Right lobe of liver (tissue), 6 donors: Measurements from ENCODE around the gene PPEF1. TPM values are rescaled to one million over a fixed set of nuclear protein-coding genes. Genes with fewer than 3 reads are reported as not detected.

Experiments used
- ATAC-seq, 4 donors: fragments of 200-7000 bp; cut with Tn5 transposase; one replicate each; pipeline ENCODE4 v1.9.1; 2020; ENCODE audit warnings: mild to moderate bottlenecking in 4 of 4, moderate library complexity in 4 of 4
- DNase-seq, 3 donors: peaks; one replicate each; pipeline ENCODE4 v3.0.0-alpha.2; 2020
- H3K27ac ChIP-seq, 3 donors: fragments of 200-600 bp; one replicate each; pipeline ENCODE4 v1.8.0; 2022
- H3K27me3 ChIP-seq, 2 donors: fragments of 200-600 bp; one replicate each; pipeline ENCODE4 v1.8.0; 2022
- H3K36me3 ChIP-seq, 4 donors: fragments of 200-600 bp; sonication (generic) in 1 of 4; one replicate each; pipeline versions ENCODE4 v1.5.1 to v1.8.0; 2017 to 2022; ENCODE audit warnings: control low read depth in 1 of 4
- H3K4me1 ChIP-seq, 4 donors: fragments of 200-600 bp; sonication (generic) in 1 of 4; one replicate each; pipeline versions ENCODE4 v1.5.1 to v1.8.0; 2017 to 2022; ENCODE audit warnings: control low read depth in 1 of 4
- H3K4me3 ChIP-seq, 3 donors: fragments of 200-600 bp; one replicate each; pipeline ENCODE4 v1.8.0; 2022
- H3K9me3 ChIP-seq, 4 donors: fragments of 200-600 bp; sonication (generic) in 1 of 4; one replicate each; pipeline versions ENCODE4 v1.5.1 to v1.8.0; 2017 to 2022; ENCODE audit warnings: control low read depth in 1 of 4
- CTCF ChIP-seq, 4 donors: fragments of 200-600 bp in 3 of 4; fragments of 450-650 bp in 1 of 4; IDR thresholded peaks; one replicate each; pipeline versions ENCODE4 v1.5.1 to v1.8.0; 2016 to 2022; ENCODE audit warnings: antibody characterized with exemption in 4 of 4, mild to moderate bottlenecking in 2 of 4
- POLR2A ChIP-seq: fragments of 450-650 bp; IDR thresholded peaks from one replicate; pipeline ENCODE4 v1.6.1; 2017; ENCODE audit warnings: antibody characterized with exemption, mild to moderate bottlenecking
- WGBS: methylation state at CpG from one replicate; pipeline ENCODE4 v1.1.6; 2018; ENCODE audit warnings: low coverage, low lambda C conversion rate; ENCODE audit not compliant: insufficient coverage; ENCODE audit errors: missing lambda C conversion rate; 5-methylcytosine and 5-hydroxymethylcytosine counted together
- intact Hi-C, 2 donors: fragments of 100-400 bp; cut with DNase I; formaldehyde crosslinking; loops; one replicate each; pipeline versions ENCODE4 v1.11.2 to v1.14.1; 2022
- total RNA-seq, 6 experiments: library from RNA; depleted of rRNA in 2 of 6; stranded (reverse); fragments of >200 nt in 2 of 6; fragmentation: NEBNext Ultra II Directional in 3 of 6; extraction: Animal tissue kit (Norgen Biotek cat#: 25700) in 3 of 6; gene quantifications; one replicate each; pipeline versions ENCODE4 v1.1.0 to v1.2.4, GENCODE V29; 2016 to 2023
- donor health status: DM: no; HTN: yes; CAD: no.
- donor health status: DM: no; HTN: no; CAD: no.
- donor health status: DM: no; HTN: no; CAD: no.
- donor health status: DM: no; HTN: yes; CAD: no.
- donor health status: DM: no; HTN: yes; CAD: no.

PPEF1 gene
- total RNA-seq, 6 experiments from 2014 or later, result not detected

- H3K9me3 ChIP-seq, result no peaks in the 10 kb centered on the region
- ATAC-seq (no peak), DNase-seq (no peak)
- no peak overlapping the region for H3K27ac ChIP-seq
- no peak overlapping the region for H3K4me3 ChIP-seq
- intact Hi-C loops, result no loop called here
- no peaks in the 10 kb centered on the region for H3K4me1 ChIP-seq
- WGBS, result 38% methylated on average over 1 of the region's 1 CpG
- TF ChIP-seq CTCF (IDR thresholded peaks at IDR 0.05) (no peak), POLR2A (no peak)
- H3K27me3 ChIP-seq, result no peaks in the 10 kb centered on the region
- no peaks in the 10 kb centered on the region for H3K36me3 ChIP-seq
Observed at GRCh38 chrX:18769364-18769763, 61.9 kb downstream of the PPEF1 start.

GRCh38 chrX:18769812-18770573 is 62.5 kb downstream of the PPEF1 start:
- no peaks in the 10 kb centered on the region for H3K4me1 ChIP-seq
- WGBS, result 36% methylated on average over 7 of the region's 7 CpGs
- intact Hi-C loops, result no loop called here
- no peak overlapping the region for H3K4me3 ChIP-seq
- no peak for TF ChIP-seq POLR2A
- TF ChIP-seq CTCF (IDR thresholded peaks at IDR 0.05), result peak in 1 of 4 donors; percentile 4
- no peaks in the 10 kb centered on the region for H3K27me3 ChIP-seq
- H3K27ac ChIP-seq, result no peak overlapping the region
- ATAC-seq, result no peak
- no peaks in the 10 kb centered on the region for H3K36me3 ChIP-seq
- H3K9me3 ChIP-seq, result no peaks in the 10 kb centered on the region
- DNase-seq, result no peak

GRCh38 chrX:18789916-18790315 is 82.5 kb downstream of the PPEF1 start:
- Histone ChIP-seq H3K4me1 (no peaks in the 10 kb centered on the region), H3K4me3 (no peak overlapping the region), H3K36me3 (no peaks in the 10 kb centered on the region), H3K27me3 (no peaks in the 10 kb centered on the region), H3K9me3 (no peaks in the 10 kb centered on the region), H3K27ac (no peak overlapping the region)
- DNase-seq, result no peak
- no peak for ATAC-seq
- intact Hi-C loops, result no loop called here
- no peak for TF ChIP-seq CTCF (IDR thresholded peaks at IDR 0.05)
- no peak for TF ChIP-seq POLR2A
- 25% methylated on average over 1 of the region's 1 CpG for WGBS

DNA sequence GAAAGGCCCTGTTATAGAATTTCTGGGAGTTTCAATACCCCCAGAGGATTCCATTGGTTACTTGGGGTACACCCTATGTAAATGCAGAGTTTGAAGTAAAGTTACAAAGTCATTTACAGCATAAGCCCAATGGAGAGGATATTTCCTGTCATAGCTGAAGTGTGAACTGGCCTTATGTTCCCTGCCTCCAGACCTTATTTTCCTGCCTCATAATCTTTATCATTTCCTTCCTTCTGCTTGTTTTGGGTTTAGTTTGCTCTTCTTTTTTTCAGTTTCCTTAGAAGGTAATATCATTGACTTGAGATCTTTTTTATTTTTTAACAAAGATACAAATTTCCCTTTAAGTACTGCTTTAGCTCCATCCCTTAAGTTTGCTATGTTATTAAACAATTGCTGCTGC is 85.4 kb downstream of the PPEF1 start:
- no peaks in the 10 kb centered on the region for H3K9me3 ChIP-seq
- H3K27ac ChIP-seq, result no peak overlapping the region
- no peak for ATAC-seq
- no peak for TF ChIP-seq POLR2A
- no peak for TF ChIP-seq CTCF (IDR thresholded peaks at IDR 0.05)
- intact Hi-C loops, result no loop called here
- H3K4me3 ChIP-seq, result no peak overlapping the region
- H3K27me3 ChIP-seq, result no peaks in the 10 kb centered on the region
- DNase-seq, result no peak
- H3K4me1 ChIP-seq, result no peaks in the 10 kb centered on the region
- no peaks in the 10 kb centered on the region for H3K36me3 ChIP-seq
